PFSK-1 (cell line): ENCODE results near the gene SLC7A7.

ENCODE experiments used
- FOXP2 ChIP-seq: optimal IDR thresholded peaks from 2 replicates; pipeline ENCODE3; 2011; ENCODE audit warnings: borderline replicate concordance, control low read depth, inconsistent platforms; ENCODE audit not compliant: insufficient read depth; ENCODE audit errors: extremely low read length, extremely low read depth
- POLR2AphosphoS5 ChIP-seq: IDR thresholded peaks from 2 replicates; pipeline ENCODE4 v1.6.1; 2012; ENCODE audit warnings: low read depth, mild to moderate bottlenecking, control low read depth, low read length, moderate library complexity
- REST ChIP-seq, 2 experiments: IDR thresholded peaks; 2 replicates each; pipeline versions ENCODE4 v1.6.1 to v1.8.0; 2011 to 2012; ENCODE audit warnings: low read depth in 2 of 2, low read length in 2 of 2, control low read depth in 1 of 2, inconsistent platforms in 1 of 2, mild to moderate bottlenecking in 1 of 2, moderate library complexity in 1 of 2; ENCODE audit not compliant: insufficient read depth in 1 of 2
- SIN3A ChIP-seq: IDR thresholded peaks from 2 replicates; pipeline ENCODE4 v1.6.1; 2012; ENCODE audit warnings: mild to moderate bottlenecking, low read length, moderate library complexity, borderline replicate concordance; ENCODE audit not compliant: insufficient read depth
- TAF1 ChIP-seq: IDR thresholded peaks from 2 replicates; pipeline ENCODE4 v1.6.1; 2012; ENCODE audit warnings: low read length, control low read depth, borderline replicate concordance; ENCODE audit not compliant: insufficient read depth

The SLC7A7 gene

DNA sequence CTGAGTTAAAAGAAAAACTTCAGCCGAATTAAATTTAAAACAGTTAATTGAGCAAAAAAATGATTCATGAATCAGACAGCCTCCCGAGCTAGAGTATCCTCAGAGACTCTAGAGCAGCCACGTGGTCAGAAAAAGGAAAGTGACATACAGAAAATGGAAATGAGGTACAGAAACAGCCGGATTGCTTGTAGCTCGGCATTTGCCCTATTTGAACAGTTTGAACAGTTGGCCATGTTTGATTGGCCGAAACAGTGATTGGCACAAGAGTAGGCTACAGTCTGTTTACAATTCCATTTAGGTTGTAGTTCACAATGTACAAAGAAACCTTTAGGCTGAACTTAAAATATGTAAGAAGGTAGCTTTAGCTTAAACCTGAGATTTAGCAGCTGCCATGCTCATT, 61.6 kb downstream of the SLC7A7 start:
- TF ChIP-seq POLR2AphosphoS5 (no peak), FOXP2 (no peak), REST (IDR thresholded peaks at IDR 0.05; ENCODE audit: insufficient read depth in 1 of 2, low read depth in 2 of 2, low read length in 2 of 2) (no peak), SIN3A (no peak), TAF1 (no peak)

DNA sequence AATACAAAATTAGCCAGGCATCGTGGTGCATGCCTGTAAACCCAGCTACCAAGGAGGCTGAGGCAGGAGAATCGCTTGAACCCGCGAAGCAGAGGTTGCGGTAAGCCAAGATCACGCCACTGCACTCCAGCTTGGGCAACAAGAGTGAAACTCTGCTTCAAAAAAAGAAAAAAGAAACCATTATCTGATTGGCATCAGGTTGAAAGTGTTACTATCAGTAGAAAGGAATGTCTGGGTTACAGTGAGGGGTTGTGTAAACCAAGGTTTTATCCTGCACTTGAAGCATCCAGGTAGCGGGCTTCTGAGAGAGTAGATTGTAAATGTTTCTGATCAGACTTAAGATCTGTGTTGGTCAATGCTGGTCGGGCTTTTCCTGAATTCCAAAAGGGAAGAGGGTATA, 62.8 kb downstream of the SLC7A7 start:
- no peak for TF ChIP-seq SIN3A
- no peak for TF ChIP-seq FOXP2

DNA sequence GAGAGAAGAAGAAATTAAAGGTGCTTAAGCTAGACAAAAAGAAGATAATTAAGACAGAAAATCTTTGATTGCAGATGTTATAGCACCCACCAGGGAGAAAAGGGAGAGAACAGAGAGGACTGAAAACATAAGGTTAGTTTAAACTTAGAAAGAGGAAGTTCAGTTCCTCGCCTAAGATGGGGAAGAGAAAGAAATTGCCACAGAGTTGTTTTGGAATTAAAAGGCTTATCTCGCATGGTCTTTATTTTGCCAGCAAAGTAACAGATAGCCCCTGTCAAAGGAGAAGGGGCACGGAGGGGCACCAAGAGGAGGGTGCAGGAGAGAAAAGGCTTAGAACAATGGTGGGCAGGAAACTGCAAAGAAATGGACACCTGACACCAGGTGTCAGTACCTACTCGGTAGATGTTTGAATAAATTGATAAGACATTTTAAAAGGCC, 66.6 kb downstream of the SLC7A7 start:
- TF ChIP-seq FOXP2: no peak
- no peak for TF ChIP-seq SIN3A
- TF ChIP-seq POLR2AphosphoS5: no peak
- no peak for TF ChIP-seq TAF1

- TF ChIP-seq TAF1: no peak
- no peak for TF ChIP-seq FOXP2
- TF ChIP-seq REST (IDR thresholded peaks at IDR 0.05; ENCODE audit: insufficient read depth in 1 of 2, low read depth in 2 of 2, low read length in 2 of 2): no peak
- no peak for TF ChIP-seq POLR2AphosphoS5
- TF ChIP-seq SIN3A: no peak
These were observed 67.0 kb downstream of the SLC7A7 start for GRCh38 chr14:22748206-22748605.

DNA sequence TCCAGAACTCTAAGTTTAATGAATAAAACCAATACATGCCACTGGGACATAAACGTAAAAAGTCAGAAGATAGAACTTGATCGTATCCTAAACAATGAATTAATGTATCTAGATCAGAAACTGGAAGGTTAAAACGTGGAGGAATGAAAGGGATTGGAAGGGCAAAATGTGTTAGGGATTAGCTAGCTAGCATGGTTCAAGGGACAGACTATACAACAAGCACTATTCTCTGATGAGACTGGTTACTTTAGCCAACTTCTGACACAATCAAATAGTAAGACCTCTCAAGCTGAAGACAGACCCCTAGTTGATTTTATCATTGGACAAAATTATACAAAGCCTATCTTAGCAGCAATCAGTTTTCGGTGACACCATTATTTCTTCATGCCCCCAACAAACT, 67.5 kb downstream of the SLC7A7 start:
- TF ChIP-seq REST (IDR thresholded peaks at IDR 0.05; ENCODE audit: insufficient read depth in 1 of 2, low read depth in 2 of 2, low read length in 2 of 2) (no peak), SIN3A (no peak), FOXP2 (no peak), POLR2AphosphoS5 (no peak), TAF1 (no peak)

DNA sequence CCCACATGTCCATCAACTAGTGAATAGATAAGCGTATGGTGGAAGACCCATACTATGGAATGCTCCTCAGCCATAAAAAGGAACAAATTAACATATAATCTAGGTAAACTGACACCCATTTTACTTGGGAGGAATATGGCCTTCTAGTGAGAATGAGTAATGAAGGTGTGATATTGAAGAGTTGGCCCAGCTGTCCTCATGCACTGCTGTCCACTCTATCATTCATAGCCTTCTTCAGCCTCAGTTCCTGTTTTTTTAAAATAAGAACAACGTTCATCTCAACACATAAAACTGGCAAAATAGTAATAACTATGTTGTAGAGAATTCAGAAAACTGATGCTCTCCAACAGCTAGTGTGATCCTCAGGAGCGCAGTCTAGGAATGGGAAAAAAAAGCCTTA, 75.2 kb downstream of the SLC7A7 start:
- TF ChIP-seq REST (IDR thresholded peaks at IDR 0.05; ENCODE audit: insufficient read depth in 1 of 2, low read depth in 2 of 2, low read length in 2 of 2) (no peak), POLR2AphosphoS5 (no peak), SIN3A (no peak), FOXP2 (no peak), TAF1 (no peak)
